ENCODE measurements around the gene UBE2E3. TPM values are rescaled to one million over a fixed set of nuclear protein-coding genes. Genes with fewer than 3 reads are reported as not detected.

Gene UBE2E3
- total RNA-seq, 1 experiment from 2014 or later = 76.3 TPM

DNA sequence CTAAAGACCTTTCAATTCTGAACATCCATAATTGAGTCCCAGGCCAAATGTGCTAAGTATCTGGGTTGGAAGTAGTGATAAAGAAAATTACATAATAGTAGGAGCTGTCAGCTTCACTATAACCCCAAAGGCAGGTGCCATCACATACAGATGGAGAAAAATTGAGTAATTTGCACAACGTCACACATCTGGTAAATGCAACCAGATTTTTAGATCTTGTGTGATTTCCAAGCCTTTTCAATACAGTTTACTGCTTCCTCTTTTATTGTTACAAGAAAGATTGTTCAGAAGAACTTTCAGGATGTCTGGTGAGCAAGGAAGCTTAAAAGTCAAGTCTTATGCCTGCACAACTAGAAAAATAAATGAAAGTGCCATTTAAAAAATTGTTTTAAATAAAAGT lies 62.3 kb downstream of the UBE2E3 start:
- Mint-ChIP-seq H3K27me3 (ENCODE audit: low read depth) (no peaks in the 10 kb centered on the region), H3K4me3 (no peak overlapping the region), H3K27ac (no peak overlapping the region), H3K36me3 (no peaks in the 10 kb centered on the region), H3K9me3 (no peaks in the 10 kb centered on the region), H3K4me1 (no peaks in the 10 kb centered on the region)
- DNase-seq (ENCODE audit: low spot score) (no peak), ATAC-seq (no peak)
- ChIA-PET CTCF (no interaction called here), POLR2A (no interaction called here)
- TF ChIP-seq ZNF281 (CRISPR knock-in tag; IDR thresholded peaks at IDR 0.05) (no peak), ATF1 (CRISPR knock-in tag; IDR thresholded peaks at IDR 0.05) (no peak), STAT6 (CRISPR knock-in tag; conservative IDR thresholded peaks at IDR 0.05; ENCODE audit: low read depth) (no peak), CTCF (IDR thresholded peaks at IDR 0.05) (no peak), NR3C1 (CRISPR knock-in tag; conservative IDR thresholded peaks at IDR 0.05; ENCODE audit: low read depth) (no peak), ZNF532 (CRISPR knock-in tag; IDR thresholded peaks at IDR 0.05; ENCODE audit: borderline replicate concordance) (no peak), GTF2I (CRISPR knock-in tag; conservative IDR thresholded peaks at IDR 0.05) (no peak), MLX (CRISPR knock-in tag; IDR thresholded peaks at IDR 0.05) (no peak), TCF7 (CRISPR knock-in tag; IDR thresholded peaks at IDR 0.05; ENCODE audit: low read depth) (no peak), FOXP1 (CRISPR knock-in tag; IDR thresholded peaks at IDR 0.05; ENCODE audit: borderline replicate concordance) (no peak), NFYB (CRISPR knock-in tag; conservative IDR thresholded peaks at IDR 0.05; ENCODE audit: low read depth) (no peak), ZNF232 (CRISPR knock-in tag; IDR thresholded peaks at IDR 0.05) (no peak), GABPB1 (CRISPR knock-in tag; IDR thresholded peaks at IDR 0.05) (no peak), ESRRA (CRISPR knock-in tag; IDR thresholded peaks at IDR 0.05; ENCODE audit: borderline replicate concordance) (no peak), IRF1 (CRISPR knock-in tag; IDR thresholded peaks at IDR 0.05) (no peak)
- TF ChIP-seq, protein P1, sequence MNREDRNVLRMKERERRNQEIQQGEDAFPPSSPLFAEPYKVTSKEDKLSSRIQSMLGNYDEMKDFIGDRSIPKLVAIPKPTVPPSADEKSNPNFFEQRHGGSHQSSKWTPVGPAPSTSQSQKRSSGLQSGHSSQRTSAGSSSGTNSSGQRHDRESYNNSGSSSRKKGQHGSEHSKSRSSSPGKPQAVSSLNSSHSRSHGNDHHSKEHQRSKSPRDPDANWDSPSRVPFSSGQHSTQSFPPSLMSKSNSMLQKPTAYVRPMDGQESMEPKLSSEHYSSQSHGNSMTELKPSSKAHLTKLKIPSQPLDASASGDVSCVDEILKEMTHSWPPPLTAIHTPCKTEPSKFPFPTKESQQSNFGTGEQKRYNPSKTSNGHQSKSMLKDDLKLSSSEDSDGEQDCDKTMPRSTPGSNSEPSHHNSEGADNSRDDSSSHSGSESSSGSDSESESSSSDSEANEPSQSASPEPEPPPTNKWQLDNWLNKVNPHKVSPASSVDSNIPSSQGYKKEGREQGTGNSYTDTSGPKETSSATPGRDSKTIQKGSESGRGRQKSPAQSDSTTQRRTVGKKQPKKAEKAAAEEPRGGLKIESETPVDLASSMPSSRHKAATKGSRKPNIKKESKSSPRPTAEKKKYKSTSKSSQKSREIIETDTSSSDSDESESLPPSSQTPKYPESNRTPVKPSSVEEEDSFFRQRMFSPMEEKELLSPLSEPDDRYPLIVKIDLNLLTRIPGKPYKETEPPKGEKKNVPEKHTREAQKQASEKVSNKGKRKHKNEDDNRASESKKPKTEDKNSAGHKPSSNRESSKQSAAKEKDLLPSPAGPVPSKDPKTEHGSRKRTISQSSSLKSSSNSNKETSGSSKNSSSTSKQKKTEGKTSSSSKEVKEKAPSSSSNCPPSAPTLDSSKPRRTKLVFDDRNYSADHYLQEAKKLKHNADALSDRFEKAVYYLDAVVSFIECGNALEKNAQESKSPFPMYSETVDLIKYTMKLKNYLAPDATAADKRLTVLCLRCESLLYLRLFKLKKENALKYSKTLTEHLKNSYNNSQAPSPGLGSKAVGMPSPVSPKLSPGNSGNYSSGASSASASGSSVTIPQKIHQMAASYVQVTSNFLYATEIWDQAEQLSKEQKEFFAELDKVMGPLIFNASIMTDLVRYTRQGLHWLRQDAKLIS (CRISPR knock-in tag; IDR thresholded peaks at IDR 0.05; ENCODE audit: borderline replicate concordance) = no peak
- TF ChIP-seq, protein P2, sequence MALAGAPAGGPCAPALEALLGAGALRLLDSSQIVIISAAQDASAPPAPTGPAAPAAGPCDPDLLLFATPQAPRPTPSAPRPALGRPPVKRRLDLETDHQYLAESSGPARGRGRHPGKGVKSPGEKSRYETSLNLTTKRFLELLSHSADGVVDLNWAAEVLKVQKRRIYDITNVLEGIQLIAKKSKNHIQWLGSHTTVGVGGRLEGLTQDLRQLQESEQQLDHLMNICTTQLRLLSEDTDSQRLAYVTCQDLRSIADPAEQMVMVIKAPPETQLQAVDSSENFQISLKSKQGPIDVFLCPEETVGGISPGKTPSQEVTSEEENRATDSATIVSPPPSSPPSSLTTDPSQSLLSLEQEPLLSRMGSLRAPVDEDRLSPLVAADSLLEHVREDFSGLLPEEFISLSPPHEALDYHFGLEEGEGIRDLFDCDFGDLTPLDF (CRISPR knock-in tag; IDR thresholded peaks at IDR 0.05) = no peak
- TF ChIP-seq, protein P3, sequence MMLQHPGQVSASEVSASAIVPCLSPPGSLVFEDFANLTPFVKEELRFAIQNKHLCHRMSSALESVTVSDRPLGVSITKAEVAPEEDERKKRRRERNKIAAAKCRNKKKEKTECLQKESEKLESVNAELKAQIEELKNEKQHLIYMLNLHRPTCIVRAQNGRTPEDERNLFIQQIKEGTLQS (CRISPR knock-in tag; conservative IDR thresholded peaks at IDR 0.05) = no peak
